Measurements from ENCODE around the gene PARD3.

DNA sequence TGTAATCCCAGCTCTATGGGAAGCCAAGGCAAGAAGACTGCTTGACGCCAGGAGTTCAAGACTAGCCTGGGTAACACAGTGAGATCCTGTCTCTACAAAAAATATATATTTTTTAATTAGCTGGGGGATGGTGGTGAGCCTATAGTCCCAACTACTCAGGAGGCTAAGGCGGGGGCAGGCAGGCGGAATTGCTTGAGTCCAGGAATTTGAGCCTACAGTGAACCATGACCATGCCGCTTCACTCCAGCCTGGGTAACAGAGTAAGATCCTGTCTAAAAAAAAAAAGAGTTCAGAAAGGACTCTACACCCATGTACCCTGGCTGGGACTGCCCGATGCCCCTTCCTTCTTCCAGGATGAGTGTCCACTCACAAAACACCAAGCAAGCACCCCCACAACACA, 648.7 kb downstream of the PARD3 start:
- no peak for TF ChIP-seq CTCF (IDR thresholded peaks at IDR 0.05)
- no peak for TF ChIP-seq EZH2phosphoT487 (IDR thresholded peaks at IDR 0.05)

Measured in neural progenitor cell (in vitro differentiated cells).